Activated naive CD8-positive, alpha-beta T cell treated with anti-CD3 and anti-CD28 coated beads for 36 hours (primary cell): ENCODE measurements around the gene AGBL5. TPM values are rescaled to one million over a fixed set of nuclear protein-coding genes. Genes with fewer than 3 reads are reported as not detected.
A peak's percentile ranks its signal among the peaks of the same experiment; 100 is the strongest.

ENCODE experiments used
- DNase-seq: peaks from one replicate; pipeline ENCODE4 v3.0.0; 2021
- H3K27ac Mint-ChIP-seq: one replicate; pipeline ENCODE4 v1.8.0; 2022; ENCODE audit warnings: mild to moderate bottlenecking, moderate library complexity, mixed read lengths
- H3K27me3 Mint-ChIP-seq: one replicate; pipeline ENCODE4 v1.8.0; 2022; ENCODE audit warnings: mild to moderate bottlenecking, mixed read lengths
- H3K36me3 Mint-ChIP-seq: one replicate; pipeline ENCODE4 v1.8.0; 2021; ENCODE audit warnings: mild to moderate bottlenecking, mixed read lengths
- H3K4me1 Mint-ChIP-seq: one replicate; pipeline ENCODE4 v1.8.0; 2021; ENCODE audit warnings: mixed read lengths
- H3K4me3 Mint-ChIP-seq: one replicate; pipeline ENCODE4 v1.8.0; 2022; ENCODE audit warnings: mild to moderate bottlenecking, moderate library complexity, mixed read lengths
- H3K9me3 Mint-ChIP-seq: one replicate; pipeline ENCODE4 v1.8.0; 2022; ENCODE audit warnings: mixed read lengths
- total RNA-seq, 2 experiments: library from RNA; stranded (reverse); gene quantifications; one replicate each; pipeline ENCODE4 v1.2.3, GENCODE V29; 2021

The AGBL5 gene
- total RNA-seq, 2 experiments from 2014 or later, result 14.8 to 15.2 TPM

DNA sequence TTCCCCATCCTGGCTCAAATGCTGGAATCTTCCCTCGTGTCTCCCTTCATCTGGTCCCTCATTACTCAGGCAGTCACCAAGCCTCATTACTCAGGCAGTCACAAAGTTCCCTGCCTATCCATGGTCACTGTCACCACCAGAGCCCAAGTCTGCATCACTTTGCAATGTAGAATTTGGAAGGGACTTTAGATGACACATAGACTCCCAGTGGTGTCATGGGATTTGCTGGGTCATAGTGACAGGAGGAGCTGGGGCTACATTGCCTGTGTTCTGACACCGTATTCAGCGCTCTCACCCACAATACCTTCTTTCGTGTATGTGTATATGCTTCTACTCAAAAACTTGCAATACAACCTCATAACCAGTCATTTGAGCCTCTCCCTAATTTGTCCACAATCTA is 24.9 kb downstream of the AGBL5 start:
- no peak overlapping the region for H3K4me3 Mint-ChIP-seq
- H3K27ac Mint-ChIP-seq, result no peak overlapping the region
- peaks cover 47% of the 10 kb centered on the region for H3K4me1 Mint-ChIP-seq
- DNase-seq, result no peak
- no peaks in the 10 kb centered on the region for H3K27me3 Mint-ChIP-seq
- H3K36me3 Mint-ChIP-seq, result no peaks in the 10 kb centered on the region
- H3K9me3 Mint-ChIP-seq, result no peaks in the 10 kb centered on the region

DNA sequence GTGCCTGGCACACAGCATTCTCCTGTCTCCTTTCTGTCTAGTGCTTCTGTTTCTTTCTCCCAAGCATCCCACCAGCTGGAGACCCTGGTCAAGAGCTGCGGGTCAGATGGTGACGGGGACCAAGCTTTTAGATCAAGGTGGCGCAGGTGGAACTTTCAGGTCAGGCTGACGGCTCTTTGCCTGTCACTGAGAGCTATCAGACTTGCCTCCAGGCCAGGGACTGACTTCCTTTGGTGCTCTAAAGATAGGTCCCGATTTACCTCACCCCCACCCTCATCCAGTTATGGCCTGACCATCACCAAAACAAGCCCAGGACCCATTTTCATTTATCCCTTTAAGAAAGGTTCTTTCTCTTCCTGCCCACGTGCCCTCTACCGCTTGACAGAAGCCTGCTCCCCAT is 25.8 kb downstream of the AGBL5 start:
- no peak overlapping the region for H3K4me3 Mint-ChIP-seq
- no peaks in the 10 kb centered on the region for H3K27me3 Mint-ChIP-seq
- H3K9me3 Mint-ChIP-seq, result no peaks in the 10 kb centered on the region
- DNase-seq, result no peak
- H3K36me3 Mint-ChIP-seq, result no peaks in the 10 kb centered on the region
- H3K27ac Mint-ChIP-seq, result no peak overlapping the region
- peaks cover 49% of the 10 kb centered on the region for H3K4me1 Mint-ChIP-seq

DNA sequence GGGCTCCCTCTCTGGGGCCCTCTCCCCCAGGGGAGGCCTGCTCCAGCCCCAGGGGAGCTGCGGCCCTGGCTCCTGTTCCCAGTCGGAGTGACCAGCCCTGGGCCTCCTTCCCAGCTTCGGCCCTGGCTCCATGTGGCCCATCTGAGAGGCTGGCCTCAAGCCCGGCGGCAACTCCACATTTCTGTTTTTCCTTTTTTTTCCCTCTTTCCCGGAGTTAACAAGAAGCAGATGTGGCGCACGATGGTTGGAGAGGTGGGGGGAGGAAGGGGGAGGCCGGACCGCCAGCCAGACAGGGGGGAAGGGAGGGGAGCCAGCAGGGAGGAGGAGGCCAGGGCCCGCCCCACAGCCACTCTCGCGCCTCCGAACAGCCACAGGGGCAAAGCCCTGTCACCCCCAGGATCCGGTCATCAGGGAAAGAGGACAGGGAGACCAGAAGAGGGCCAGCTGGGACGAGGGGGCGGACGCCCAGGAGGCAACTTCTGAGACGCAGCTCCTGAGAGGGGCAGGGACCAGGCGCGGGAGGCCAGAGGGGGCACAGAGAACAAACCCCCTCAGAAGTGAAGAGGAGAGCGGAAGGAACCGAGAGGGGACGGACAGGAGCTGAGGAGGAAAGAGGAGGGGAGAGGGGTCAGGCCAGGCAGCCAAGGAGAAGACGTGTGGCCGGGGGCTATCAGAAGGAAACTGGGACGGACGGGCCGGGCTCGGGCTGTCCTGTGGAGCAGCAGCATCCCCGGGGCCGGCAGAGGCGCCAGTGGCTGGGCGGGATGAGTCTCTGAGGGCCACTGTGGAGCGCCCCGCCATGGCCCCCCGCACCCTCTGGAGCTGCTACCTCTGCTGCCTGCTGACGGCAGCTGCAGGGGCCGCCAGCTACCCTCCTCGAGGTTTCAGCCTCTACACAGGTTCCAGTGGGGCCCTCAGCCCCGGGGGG is 27.1 kb downstream of the AGBL5 start, which contains the start of gene EMILIN1:
TSS of gene EMILIN1 (plus strand) at position 349 of the 928 bp plus-strand sequence. CDS start at position 800, 451 bp downstream.
- H3K27me3 Mint-ChIP-seq, result no peaks in the 10 kb centered on the region
- no peaks in the 10 kb centered on the region for H3K9me3 Mint-ChIP-seq
- peaks cover 38% of the 10 kb centered on the region for H3K4me1 Mint-ChIP-seq
- no peaks in the 10 kb centered on the region for H3K36me3 Mint-ChIP-seq
- no peak within 1 kb of the TSS for H3K4me3 Mint-ChIP-seq
- DNase-seq, result no peak
- no peak within 1 kb of the TSS for H3K27ac Mint-ChIP-seq

GRCh38 chr2:27079233-27080139 is 28.0 kb downstream of the AGBL5 start:
- H3K4me3 Mint-ChIP-seq, result no peak overlapping the region

DNA sequence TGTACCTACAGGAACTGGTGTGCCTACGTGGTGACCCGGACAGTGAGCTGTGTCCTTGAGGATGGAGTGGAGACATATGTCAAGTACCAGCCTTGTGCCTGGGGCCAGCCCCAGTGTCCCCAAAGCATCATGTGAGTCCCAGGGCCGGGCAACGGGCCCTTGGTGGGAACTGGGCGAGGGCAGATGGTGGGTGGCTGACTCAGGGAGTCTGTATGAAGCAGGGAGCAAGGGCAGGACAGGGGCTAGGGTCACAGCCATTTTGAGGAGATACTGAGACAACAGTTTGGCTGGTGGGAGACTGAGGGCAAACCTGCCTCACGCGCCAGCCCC is 28.6 kb downstream of the AGBL5 start:
- DNase-seq, result no peak
- Mint-ChIP-seq H3K36me3 (no peaks in the 10 kb centered on the region), H3K27me3 (no peaks in the 10 kb centered on the region), H3K4me1 (peaks cover 28% of the 10 kb centered on the region), H3K4me3 (no peak overlapping the region), H3K9me3 (no peaks in the 10 kb centered on the region), H3K27ac (peak overlapping the region; percentile 8)

More at GRCh38 chr2:27079233-27080139, 28.0 kb downstream of the AGBL5 start:
- Mint-ChIP-seq H3K27ac (no peak overlapping the region), H3K9me3 (no peaks in the 10 kb centered on the region), H3K36me3 (no peaks in the 10 kb centered on the region), H3K27me3 (no peaks in the 10 kb centered on the region), H3K4me1 (peaks cover 30% of the 10 kb centered on the region)
- DNase-seq, result no peak

GRCh38 chr2:27080603-27080936 is 29.1 kb downstream of the AGBL5 start:
- H3K27me3 Mint-ChIP-seq, result no peaks in the 10 kb centered on the region
- H3K4me3 Mint-ChIP-seq, result peak overlapping the region; percentile 76
- DNase-seq, result no peak

DNA sequence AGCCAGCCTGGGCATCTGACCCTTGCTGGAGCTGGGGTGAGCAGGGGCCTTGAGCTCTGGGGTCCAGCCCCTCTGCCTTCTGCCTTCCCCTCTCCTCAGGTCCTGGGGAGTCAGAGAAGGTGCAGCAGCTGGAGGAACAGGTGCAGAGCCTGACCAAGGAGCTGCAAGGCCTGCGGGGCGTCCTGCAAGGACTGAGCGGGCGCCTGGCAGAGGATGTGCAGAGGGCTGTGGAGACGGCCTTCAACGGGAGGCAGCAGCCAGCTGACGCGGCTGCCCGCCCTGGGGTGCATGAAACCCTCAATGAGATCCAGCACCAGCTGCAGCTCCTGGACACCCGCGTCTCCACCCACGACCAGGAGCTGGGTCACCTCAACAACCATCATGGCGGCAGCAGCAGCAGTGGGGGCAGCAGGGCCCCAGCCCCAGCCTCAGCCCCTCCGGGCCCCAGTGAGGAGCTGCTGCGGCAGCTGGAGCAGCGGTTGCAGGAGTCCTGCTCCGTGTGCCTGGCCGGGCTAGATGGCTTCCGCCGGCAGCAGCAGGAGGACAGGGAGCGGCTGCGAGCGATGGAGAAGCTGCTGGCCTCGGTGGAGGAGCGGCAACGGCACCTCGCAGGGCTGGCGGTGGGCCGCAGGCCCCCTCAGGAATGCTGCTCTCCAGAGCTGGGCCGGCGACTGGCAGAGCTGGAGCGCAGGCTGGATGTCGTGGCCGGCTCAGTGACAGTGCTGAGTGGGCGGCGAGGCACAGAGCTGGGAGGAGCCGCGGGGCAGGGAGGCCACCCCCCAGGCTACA is 30.7 kb downstream of the AGBL5 start:
- Mint-ChIP-seq H3K9me3 (no peaks in the 10 kb centered on the region), H3K4me1 (peaks cover 24% of the 10 kb centered on the region), H3K27me3 (no peaks in the 10 kb centered on the region), H3K4me3 (peak overlapping the region; percentile 76), H3K36me3 (no peaks in the 10 kb centered on the region), H3K27ac (peak overlapping the region; percentile 96)
- no peak for DNase-seq

More at GRCh38 chr2:27080603-27080936, 29.1 kb downstream of the AGBL5 start:
- Mint-ChIP-seq H3K27ac (peak overlapping the region; percentile 96), H3K36me3 (no peaks in the 10 kb centered on the region), H3K9me3 (no peaks in the 10 kb centered on the region), H3K4me1 (peaks cover 27% of the 10 kb centered on the region)

GRCh38 chr2:27082773-27083409 is 31.4 kb downstream of the AGBL5 start:
- Mint-ChIP-seq H3K27me3 (no peaks in the 10 kb centered on the region), H3K9me3 (no peaks in the 10 kb centered on the region), H3K36me3 (no peaks in the 10 kb centered on the region), H3K4me1 (peaks cover 31% of the 10 kb centered on the region), H3K27ac (no peak overlapping the region), H3K4me3 (no peak overlapping the region)
- DNase-seq, result no peak

DNA sequence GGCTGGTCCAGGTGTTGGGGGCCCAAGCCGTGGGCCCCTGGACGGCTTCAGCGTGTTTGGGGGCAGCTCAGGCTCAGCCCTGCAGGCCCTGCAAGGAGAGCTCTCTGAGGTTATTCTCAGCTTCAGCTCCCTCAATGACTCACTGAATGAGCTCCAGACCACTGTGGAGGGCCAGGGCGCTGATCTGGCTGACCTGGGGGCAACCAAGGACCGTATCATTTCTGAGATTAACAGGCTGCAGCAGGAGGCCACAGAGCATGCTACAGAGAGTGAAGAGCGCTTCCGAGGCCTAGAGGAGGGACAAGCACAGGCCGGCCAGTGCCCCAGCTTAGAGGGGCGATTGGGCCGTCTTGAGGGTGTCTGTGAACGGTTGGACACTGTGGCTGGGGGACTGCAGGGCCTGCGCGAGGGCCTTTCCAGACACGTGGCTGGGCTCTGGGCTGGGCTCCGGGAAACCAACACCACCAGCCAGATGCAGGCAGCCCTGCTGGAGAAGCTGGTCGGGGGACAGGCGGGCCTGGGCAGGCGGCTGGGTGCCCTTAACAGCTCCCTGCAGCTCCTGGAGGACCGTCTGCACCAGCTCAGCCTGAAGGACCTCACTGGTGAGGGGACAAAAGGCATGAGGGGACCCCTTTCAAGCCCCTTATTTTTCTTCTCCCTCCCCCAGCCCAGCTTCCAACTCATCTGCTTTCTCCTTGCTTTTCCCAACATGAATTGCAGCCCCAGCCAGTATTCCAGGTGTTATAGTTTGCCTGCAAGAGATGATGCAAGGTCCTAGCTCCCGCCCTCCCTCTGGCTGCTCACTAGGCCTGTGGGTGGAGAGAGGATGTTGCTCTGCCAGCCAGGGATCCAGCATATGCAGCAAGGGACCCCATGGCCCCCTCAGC is 32.2 kb downstream of the AGBL5 start:
- Mint-ChIP-seq H3K4me1 (peaks cover 31% of the 10 kb centered on the region), H3K4me3 (no peak overlapping the region), H3K9me3 (no peaks in the 10 kb centered on the region), H3K36me3 (no peaks in the 10 kb centered on the region), H3K27ac (no peak overlapping the region), H3K27me3 (no peaks in the 10 kb centered on the region)
- DNase-seq, result no peak

DNA sequence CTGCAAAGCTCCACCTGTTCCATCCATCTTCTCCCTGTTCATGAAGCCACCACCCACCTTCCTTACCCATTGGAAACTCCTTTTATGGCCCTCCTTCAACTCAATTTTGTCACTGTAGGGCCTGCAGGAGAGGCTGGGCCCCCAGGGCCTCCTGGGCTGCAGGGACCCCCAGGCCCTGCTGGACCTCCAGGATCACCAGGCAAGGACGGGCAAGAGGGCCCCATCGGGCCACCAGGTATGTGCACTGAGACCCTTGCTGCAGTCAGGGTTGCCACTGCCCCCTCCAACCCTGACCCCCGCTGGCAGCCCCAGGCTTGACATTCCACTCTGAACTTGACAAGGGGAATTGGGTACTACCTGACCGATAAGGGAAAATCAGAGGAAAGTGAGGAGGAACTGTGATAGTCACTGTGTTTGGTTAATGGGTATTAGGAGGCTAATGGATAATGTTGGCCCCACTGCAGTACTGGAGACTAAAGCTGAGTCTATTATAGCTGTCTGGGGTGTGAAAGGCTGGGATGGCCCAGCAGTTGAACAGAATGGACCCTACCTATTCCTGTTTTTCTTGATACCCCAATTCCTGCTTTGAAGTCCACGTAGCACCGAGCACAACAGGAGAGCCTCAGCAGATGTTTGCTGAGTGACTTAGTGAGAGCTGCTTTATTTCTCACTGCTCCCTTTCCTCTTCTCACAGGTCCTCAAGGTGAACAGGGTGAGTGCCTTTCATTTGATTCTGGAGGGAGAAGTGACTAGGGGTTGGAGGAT is 33.0 kb downstream of the AGBL5 start:
- no peak overlapping the region for H3K4me3 Mint-ChIP-seq
- no peaks in the 10 kb centered on the region for H3K36me3 Mint-ChIP-seq
- H3K27me3 Mint-ChIP-seq, result no peaks in the 10 kb centered on the region
- H3K9me3 Mint-ChIP-seq, result no peaks in the 10 kb centered on the region
- no peak for DNase-seq
- H3K4me1 Mint-ChIP-seq, result peaks cover 31% of the 10 kb centered on the region
- H3K27ac Mint-ChIP-seq, result no peak overlapping the region

DNA sequence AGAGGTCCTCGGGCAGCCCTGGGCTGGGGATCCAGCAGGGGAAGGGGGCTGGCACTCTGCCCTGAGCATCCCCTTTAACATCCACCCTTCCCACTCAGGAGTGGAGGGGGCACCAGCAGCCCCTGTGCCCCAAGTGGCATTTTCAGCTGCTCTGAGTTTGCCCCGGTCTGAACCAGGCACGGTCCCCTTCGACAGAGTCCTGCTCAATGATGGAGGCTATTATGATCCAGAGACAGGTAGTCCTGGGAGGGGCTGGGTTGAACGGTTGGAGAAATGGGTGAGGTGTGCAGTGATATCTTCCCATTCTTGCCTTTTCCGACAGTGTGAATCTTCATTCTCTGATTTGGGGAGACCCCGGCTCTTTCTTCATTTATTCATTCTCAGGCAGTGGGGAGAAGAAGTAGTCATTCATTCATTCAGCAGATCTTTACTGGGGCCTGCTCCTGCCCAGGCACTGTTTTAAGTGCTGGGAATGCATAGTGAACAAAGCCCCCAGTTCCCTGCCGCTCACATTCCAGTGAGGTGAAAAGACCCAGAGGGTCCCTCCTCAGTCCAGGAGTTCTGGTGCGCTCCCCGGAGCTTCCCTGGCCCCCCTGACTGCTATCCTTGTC is 33.7 kb downstream of the AGBL5 start:
- H3K36me3 Mint-ChIP-seq, result no peaks in the 10 kb centered on the region
- peaks cover 30% of the 10 kb centered on the region for H3K4me1 Mint-ChIP-seq
- H3K27ac Mint-ChIP-seq, result peak overlapping the region; percentile 62

GRCh38 chr2:27085673-27086089 is 34.2 kb downstream of the AGBL5 start:
- Mint-ChIP-seq H3K27ac (peak overlapping the region; percentile 62), H3K4me3 (peak overlapping the region; percentile 85), H3K9me3 (no peaks in the 10 kb centered on the region), H3K4me1 (peaks cover 27% of the 10 kb centered on the region), H3K36me3 (no peaks in the 10 kb centered on the region), H3K27me3 (no peaks in the 10 kb centered on the region)
- peak; percentile 48 for DNase-seq

More for the DNA sequence above, 33.7 kb downstream of the AGBL5 start:
- Mint-ChIP-seq H3K4me3 (peak overlapping the region; percentile 85), H3K9me3 (no peaks in the 10 kb centered on the region), H3K27me3 (no peaks in the 10 kb centered on the region)
- no peak for DNase-seq
